Hepatocyte (in vitro differentiated cells): Measurements from ENCODE around the gene FBXO48. TPM values are rescaled to one million over a fixed set of nuclear protein-coding genes. Genes with fewer than 3 reads are reported as not detected.

Experiments
- DNase-seq: peaks from one replicate; pipeline ENCODE4 v3.0.0-alpha.2; 2016; ENCODE audit warnings: low spot score
- H2AFZ ChIP-seq: fragments of 200-600 bp; sonication (generic); 2 replicates; pipeline ENCODE4 v1.6.0; 2016; ENCODE audit warnings: antibody characterized with exemption, mild to moderate bottlenecking
- H3K27ac ChIP-seq: fragments of 200-600 bp; sonication (generic); 2 replicates; pipeline ENCODE4 v1.5.1; 2016; ENCODE audit warnings: mild to moderate bottlenecking
- H3K27me3 ChIP-seq: fragments of 200-600 bp; sonication (generic); 2 replicates; pipeline ENCODE4 v1.6.1; 2016
- H3K36me3 ChIP-seq: fragments of 200-600 bp; sonication (generic); replicated peaks from 2 replicates; pipeline ENCODE4 v1.5.1; 2016; ENCODE audit warnings: low read depth; ENCODE audit not compliant: insufficient read depth
- H3K4me1 ChIP-seq: fragments of 200-600 bp; sonication (generic); 2 replicates; pipeline ENCODE4 v1.5.1; 2016; ENCODE audit warnings: mild to moderate bottlenecking, moderate library complexity; ENCODE audit not compliant: insufficient read depth
- H3K4me2 ChIP-seq: fragments of 200-600 bp; sonication (generic); 2 replicates; pipeline ENCODE4 v1.6.0; 2016
- H3K4me3 ChIP-seq: fragments of 200-600 bp; sonication (generic); 2 replicates; pipeline ENCODE4 v1.5.1; 2016; ENCODE audit warnings: mild to moderate bottlenecking
- H3K79me2 ChIP-seq: fragments of 200-600 bp; sonication (generic); 2 replicates; pipeline ENCODE4 v1.6.0; 2017; ENCODE audit warnings: mild to moderate bottlenecking
- H3K9me2 ChIP-seq: fragments of 200-600 bp; sonication (generic); replicated peaks from 2 replicates; pipeline ENCODE4 v1.6.0; 2017; ENCODE audit warnings: mild to moderate bottlenecking; ENCODE audit not compliant: insufficient read depth
- H3K9me3 ChIP-seq: fragments of 200-600 bp; sonication (generic); 2 replicates; pipeline ENCODE4 v1.5.1; 2016; ENCODE audit warnings: low read depth, mild to moderate bottlenecking
- H4K20me1 ChIP-seq: fragments of 200-600 bp; sonication (generic); 2 replicates; pipeline ENCODE4 v1.6.0; 2016; ENCODE audit warnings: mild to moderate bottlenecking; ENCODE audit not compliant: insufficient read depth, poor library complexity, severe bottlenecking
- EZH2 ChIP-seq: fragments of 200-600 bp; sonication (generic); IDR thresholded peaks from 2 replicates; pipeline ENCODE4 v1.6.1; 2016; ENCODE audit warnings: antibody characterized with exemption, mild to moderate bottlenecking, borderline replicate concordance
- EZH2phosphoT487 ChIP-seq: fragments of 200-600 bp; sonication (generic); IDR thresholded peaks from one replicate; pipeline ENCODE4 v1.6.1; 2018; ENCODE audit warnings: antibody characterized with exemption, mild to moderate bottlenecking, low read depth, moderate library complexity; ENCODE audit not compliant: unreplicated experiment, severe bottlenecking
- WGBS: methylation state at CpG from one replicate; pipeline ENCODE4 v1.1.6; 2016; ENCODE audit warnings: low lambda C conversion rate; ENCODE audit errors: missing lambda C conversion rate; 5-methylcytosine and 5-hydroxymethylcytosine counted together
- polyA plus RNA-seq: library from polyadenylated mRNA; unstranded; fragments of >200 nt; fragmentation: Nextera tagmentation; extraction: Ambion mirVana; gene quantifications from 2 replicates; pipeline ENCODE4 v1.2.1, GENCODE V29; 2016
- total RNA-seq: library from RNA; depleted of rRNA; stranded (reverse); fragments of >200 nt; gene quantifications from 2 replicates; pipeline ENCODE4 v1.2.3, GENCODE V29; 2014
- TF ChIP-seq, protein P1 (sequence below): fragments of 200-600 bp; sonication (generic); IDR thresholded peaks from 2 replicates; pipeline ENCODE4 v1.5.1; 2016; ENCODE audit warnings: antibody characterized with exemption, mild to moderate bottlenecking; ENCODE audit not compliant: poor library complexity

Gene FBXO48
- total and polyA plus RNA-seq, 2 experiments from 2014 or later, result 0.36 to 0.83 TPM

DNA sequence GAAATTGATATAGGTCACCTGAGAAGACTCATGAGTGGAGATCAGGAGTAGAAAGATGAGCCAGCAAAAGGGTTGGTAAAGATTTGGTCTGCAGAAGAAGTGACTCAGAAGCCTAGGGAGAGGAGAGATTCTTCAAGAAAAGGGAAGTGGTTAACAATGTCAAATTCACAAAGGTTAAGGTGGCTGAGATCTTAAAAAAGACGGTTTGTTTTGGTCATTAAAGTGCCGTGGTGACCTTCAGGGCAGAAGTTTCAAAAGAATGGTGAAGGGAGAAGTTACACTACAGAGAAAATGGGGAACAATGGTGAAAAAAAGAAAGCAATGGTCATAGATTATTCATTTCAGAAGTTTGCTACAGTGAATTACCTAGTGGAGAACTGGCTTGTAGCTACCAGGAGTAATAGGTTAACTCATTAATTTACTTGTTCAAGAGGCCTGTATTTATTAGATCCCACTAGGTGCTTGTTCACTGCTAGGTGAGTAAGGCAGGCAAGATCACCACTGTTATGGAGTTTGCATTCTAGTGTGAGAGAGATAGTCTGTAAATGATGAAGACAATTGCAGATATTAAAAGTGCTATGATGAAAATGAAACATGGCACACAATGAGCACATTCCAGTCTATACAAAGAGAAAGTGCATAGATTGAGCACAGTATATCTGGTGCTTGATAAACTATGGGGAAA is 43.0 kb downstream of the FBXO48 start:
- Histone ChIP-seq H2AFZ (no peak overlapping the region), H3K4me1 (no peaks in the 10 kb centered on the region), H3K9me2 (no peaks in the 10 kb centered on the region), H3K27ac (no peak overlapping the region), H3K9me3 (no peaks in the 10 kb centered on the region), H3K27me3 (peaks cover 6% of the 10 kb centered on the region), H3K4me3 (no peak overlapping the region), H3K4me2 (no peak overlapping the region), H3K36me3 (no peaks in the 10 kb centered on the region), H4K20me1 (no peaks in the 10 kb centered on the region), H3K79me2 (no peaks in the 10 kb centered on the region)
- 73% methylated on average over 2 of the region's 2 CpGs for WGBS
- no peak for TF ChIP-seq EZH2phosphoT487
- DNase-seq, result no peak

DNA sequence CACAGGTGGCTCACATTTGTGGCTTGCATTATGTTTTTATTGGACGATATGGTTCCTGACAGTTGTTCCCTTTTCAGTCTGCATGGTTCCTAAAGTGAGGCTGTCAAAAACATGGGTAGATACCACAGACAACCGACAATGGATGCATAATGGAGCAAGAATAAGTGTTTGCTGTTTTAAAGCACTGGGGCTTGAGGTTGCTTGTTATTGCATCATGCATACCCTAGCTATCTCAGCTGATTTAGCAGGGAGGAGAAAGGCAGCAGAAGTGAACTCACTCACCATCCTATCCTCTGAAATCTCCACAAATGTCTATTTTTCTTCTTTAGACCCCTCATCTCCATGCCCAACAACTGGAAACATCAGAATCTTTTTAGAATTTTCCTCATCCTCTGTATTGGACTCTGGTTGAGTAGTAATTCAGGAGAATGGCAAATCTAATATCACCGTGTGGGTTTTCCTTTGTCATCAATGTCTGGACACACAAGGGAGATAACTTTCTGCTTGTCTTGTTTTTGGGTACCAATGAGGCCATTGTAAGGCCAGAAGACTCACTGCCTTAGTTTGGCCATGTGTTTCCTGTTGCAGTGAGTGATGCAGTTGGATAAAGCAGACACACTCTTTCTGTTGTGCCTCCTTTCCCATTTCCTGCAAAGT is 46.7 kb downstream of the FBXO48 start:
- Histone ChIP-seq H2AFZ (no peak overlapping the region), H3K36me3 (no peaks in the 10 kb centered on the region), H3K27ac (no peak overlapping the region), H3K4me2 (no peak overlapping the region), H3K79me2 (no peaks in the 10 kb centered on the region), H3K9me2 (no peaks in the 10 kb centered on the region), H3K27me3 (peaks cover 6% of the 10 kb centered on the region), H4K20me1 (no peaks in the 10 kb centered on the region), H3K4me1 (no peaks in the 10 kb centered on the region), H3K4me3 (no peak overlapping the region), H3K9me3 (no peaks in the 10 kb centered on the region)
- WGBS, result 83% methylated on average over 3 of the region's 3 CpGs
- no peak for TF ChIP-seq EZH2phosphoT487
- TF ChIP-seq, protein P1, sequence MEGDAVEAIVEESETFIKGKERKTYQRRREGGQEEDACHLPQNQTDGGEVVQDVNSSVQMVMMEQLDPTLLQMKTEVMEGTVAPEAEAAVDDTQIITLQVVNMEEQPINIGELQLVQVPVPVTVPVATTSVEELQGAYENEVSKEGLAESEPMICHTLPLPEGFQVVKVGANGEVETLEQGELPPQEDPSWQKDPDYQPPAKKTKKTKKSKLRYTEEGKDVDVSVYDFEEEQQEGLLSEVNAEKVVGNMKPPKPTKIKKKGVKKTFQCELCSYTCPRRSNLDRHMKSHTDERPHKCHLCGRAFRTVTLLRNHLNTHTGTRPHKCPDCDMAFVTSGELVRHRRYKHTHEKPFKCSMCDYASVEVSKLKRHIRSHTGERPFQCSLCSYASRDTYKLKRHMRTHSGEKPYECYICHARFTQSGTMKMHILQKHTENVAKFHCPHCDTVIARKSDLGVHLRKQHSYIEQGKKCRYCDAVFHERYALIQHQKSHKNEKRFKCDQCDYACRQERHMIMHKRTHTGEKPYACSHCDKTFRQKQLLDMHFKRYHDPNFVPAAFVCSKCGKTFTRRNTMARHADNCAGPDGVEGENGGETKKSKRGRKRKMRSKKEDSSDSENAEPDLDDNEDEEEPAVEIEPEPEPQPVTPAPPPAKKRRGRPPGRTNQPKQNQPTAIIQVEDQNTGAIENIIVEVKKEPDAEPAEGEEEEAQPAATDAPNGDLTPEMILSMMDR, result no peak
- TF ChIP-seq EZH2, result no peak
- no peak for DNase-seq

DNA sequence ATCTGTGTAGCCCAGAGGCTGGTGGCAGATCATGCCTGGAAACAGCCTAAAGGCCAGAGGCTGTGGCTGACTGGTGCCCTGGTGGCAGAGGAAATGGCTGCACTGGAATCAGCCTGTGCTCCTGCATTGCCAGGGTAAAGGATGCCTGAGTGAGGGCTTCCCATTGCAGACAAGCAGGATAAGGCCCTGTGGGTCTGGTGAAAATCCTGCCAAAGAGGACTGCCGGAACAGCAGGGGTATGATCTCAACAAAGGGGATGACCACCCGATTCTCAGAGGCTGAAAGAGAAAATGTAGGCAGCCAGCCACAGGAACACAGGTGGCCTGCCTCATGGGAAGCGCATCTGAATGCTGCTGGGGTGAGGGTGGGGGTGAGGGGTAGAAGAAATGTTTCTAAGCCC is 48.2 kb downstream of the FBXO48 start:
- Histone ChIP-seq H3K4me1 (no peaks in the 10 kb centered on the region), H3K4me3 (no peak overlapping the region), H3K9me2 (no peaks in the 10 kb centered on the region), H3K27me3 (peaks cover 5% of the 10 kb centered on the region), H4K20me1 (no peaks in the 10 kb centered on the region), H2AFZ (no peak overlapping the region), H3K9me3 (no peaks in the 10 kb centered on the region), H3K79me2 (no peaks in the 10 kb centered on the region), H3K27ac (no peak overlapping the region), H3K4me2 (no peak overlapping the region), H3K36me3 (no peaks in the 10 kb centered on the region)
- no peak for DNase-seq
- WGBS, result 81% methylated on average over 3 of the region's 3 CpGs
- TF ChIP-seq EZH2phosphoT487, result no peak
- TF ChIP-seq, protein P1, result no peak
- TF ChIP-seq EZH2, result no peak

DNA sequence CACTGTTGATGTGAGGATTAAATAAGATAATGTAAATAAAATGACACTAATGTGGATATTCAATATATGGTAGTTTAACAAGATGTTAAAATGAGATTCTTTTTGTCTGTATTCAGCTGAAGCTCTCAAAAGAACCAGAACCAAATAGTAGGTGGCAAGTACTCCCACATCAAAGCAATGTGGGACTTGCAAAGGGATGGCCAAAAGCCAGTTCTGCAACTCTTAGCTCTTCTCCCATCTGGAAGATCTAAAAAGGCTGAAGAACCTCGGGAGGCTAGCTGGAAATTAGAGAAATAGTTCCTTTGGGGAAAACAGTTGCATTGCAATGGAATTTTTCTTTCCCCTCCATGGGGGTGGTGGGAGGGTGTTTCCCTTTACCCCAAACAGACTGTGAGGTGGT is 48.7 kb downstream of the FBXO48 start:
- WGBS, result 70% methylated on average over 1 of the region's 1 CpG
- Histone ChIP-seq H3K9me3 (no peaks in the 10 kb centered on the region), H2AFZ (no peak overlapping the region), H3K27me3 (peaks cover under 1% of the 10 kb centered on the region), H3K36me3 (no peaks in the 10 kb centered on the region), H3K4me1 (no peaks in the 10 kb centered on the region), H3K27ac (no peak overlapping the region), H3K9me2 (no peaks in the 10 kb centered on the region), H3K4me3 (no peak overlapping the region), H3K79me2 (no peaks in the 10 kb centered on the region), H4K20me1 (no peaks in the 10 kb centered on the region), H3K4me2 (no peak overlapping the region)
- TF ChIP-seq EZH2 (no peak), EZH2phosphoT487 (no peak)
- no peak for DNase-seq
